ENCODE data around the gene OR6M1. TPM values are rescaled to one million over a fixed set of nuclear protein-coding genes. Genes with fewer than 3 reads are reported as not detected.

OR6M1 gene
- total RNA-seq, 2 donors from 2014 or later = not detected

GRCh38 chr11:123815122-123815521 is 9.0 kb upstream of the OR6M1 start:
- H3K36me3 ChIP-seq = no peaks in the 10 kb centered on the region
- H3K27ac ChIP-seq = no peak overlapping the region
- DNase-seq (ENCODE audit: low spot score) = no peak
- no peaks in the 10 kb centered on the region for H3K27me3 ChIP-seq
- no peaks in the 10 kb centered on the region for H3K9me3 ChIP-seq
- H3K4me3 ChIP-seq = no peak overlapping the region
- H3K4me1 ChIP-seq = no peaks in the 10 kb centered on the region
- TF ChIP-seq CTCF (IDR thresholded peaks at IDR 0.05) = no peak

GRCh38 chr11:123801765-123802164 is 4.4 kb downstream of the OR6M1 start:
- no peaks in the 10 kb centered on the region for H3K9me3 ChIP-seq
- H3K27ac ChIP-seq = no peak overlapping the region
- no peak for DNase-seq (ENCODE audit: low spot score)
- no peaks in the 10 kb centered on the region for H3K4me1 ChIP-seq
- H3K4me3 ChIP-seq = no peak overlapping the region
- no peaks in the 10 kb centered on the region for H3K36me3 ChIP-seq
- no peak for TF ChIP-seq CTCF (IDR thresholded peaks at IDR 0.05)
- no peaks in the 10 kb centered on the region for H3K27me3 ChIP-seq

GRCh38 chr11:123800036-123800435 is 6.1 kb downstream of the OR6M1 start:
- no peak for TF ChIP-seq CTCF (IDR thresholded peaks at IDR 0.05)
- H3K9me3 ChIP-seq = no peaks in the 10 kb centered on the region
- no peaks in the 10 kb centered on the region for H3K4me1 ChIP-seq
- H3K4me3 ChIP-seq = no peak overlapping the region
- no peak for DNase-seq (ENCODE audit: low spot score)
- H3K27me3 ChIP-seq = no peaks in the 10 kb centered on the region
- H3K27ac ChIP-seq = no peak overlapping the region
- H3K36me3 ChIP-seq = no peaks in the 10 kb centered on the region

- Histone ChIP-seq H3K4me1 (no peaks in the 10 kb centered on the region), H3K27me3 (no peaks in the 10 kb centered on the region), H3K36me3 (no peaks in the 10 kb centered on the region), H3K4me3 (no peak overlapping the region), H3K9me3 (no peaks in the 10 kb centered on the region), H3K27ac (no peak overlapping the region)
- no peak for DNase-seq (ENCODE audit: low spot score)
- TF ChIP-seq CTCF (IDR thresholded peaks at IDR 0.05) = no peak
Measured at GRCh38 chr11:123799438-123799837, 6.7 kb downstream of the OR6M1 start.

GRCh38 chr11:123798513-123799252 is 7.5 kb downstream of the OR6M1 start:
- TF ChIP-seq CTCF (IDR thresholded peaks at IDR 0.05) = no peak
- no peaks in the 10 kb centered on the region for H3K27me3 ChIP-seq
- H3K4me3 ChIP-seq = no peak overlapping the region
- no peak for DNase-seq (ENCODE audit: low spot score)
- H3K9me3 ChIP-seq = no peaks in the 10 kb centered on the region
- H3K27ac ChIP-seq = no peak overlapping the region
- no peaks in the 10 kb centered on the region for H3K4me1 ChIP-seq
- H3K36me3 ChIP-seq = no peaks in the 10 kb centered on the region

GRCh38 chr11:123798079-123798478 is 8.1 kb downstream of the OR6M1 start:
- no peaks in the 10 kb centered on the region for H3K4me1 ChIP-seq
- no peak for DNase-seq (ENCODE audit: low spot score)
- no peaks in the 10 kb centered on the region for H3K9me3 ChIP-seq
- no peak overlapping the region for H3K4me3 ChIP-seq
- H3K27ac ChIP-seq = no peak overlapping the region
- no peaks in the 10 kb centered on the region for H3K36me3 ChIP-seq
- TF ChIP-seq CTCF (IDR thresholded peaks at IDR 0.05) = no peak
- no peaks in the 10 kb centered on the region for H3K27me3 ChIP-seq

Measured in right atrium auricular region (tissue), 2 donors.